Measurements from ENCODE around the gene TMC8.
"Not testable (repeated sequence)": the region's sequence is repeated elsewhere in the genome, so short reads cannot be mapped to it uniquely, and the experiment has no call there.

The TMC8 gene

DNA sequence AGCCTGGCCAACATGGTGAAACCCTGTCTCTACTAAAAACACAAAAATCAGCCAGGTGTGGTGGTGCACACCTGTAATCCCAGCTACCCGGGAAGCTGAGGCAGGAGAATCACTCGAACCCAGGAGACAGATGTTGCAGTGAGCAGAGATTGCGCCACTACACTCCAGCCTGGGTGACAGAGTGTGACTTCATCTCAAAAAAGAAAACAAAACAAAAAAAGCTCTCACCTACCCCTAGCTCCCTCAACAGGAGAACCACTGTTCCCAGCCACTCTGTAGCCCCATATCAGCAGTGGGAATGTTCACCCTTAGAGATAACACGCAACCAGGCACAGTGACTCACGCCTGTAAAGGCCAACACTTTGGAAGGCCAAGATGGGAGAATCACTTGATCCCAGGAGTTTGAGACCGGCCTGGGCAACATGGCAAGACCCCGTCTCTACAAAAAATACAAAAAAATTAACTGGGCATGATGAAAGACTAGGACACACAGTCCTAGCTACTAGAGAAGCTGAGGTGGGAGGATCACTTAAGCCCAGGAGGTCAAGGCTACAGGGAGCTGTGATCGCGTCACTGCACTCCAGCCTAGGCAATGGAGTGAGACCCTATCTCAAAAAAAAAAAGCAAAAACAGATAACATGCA, 5.4 kb downstream of the TMC8 start:
- no peak for DNase-seq

DNA sequence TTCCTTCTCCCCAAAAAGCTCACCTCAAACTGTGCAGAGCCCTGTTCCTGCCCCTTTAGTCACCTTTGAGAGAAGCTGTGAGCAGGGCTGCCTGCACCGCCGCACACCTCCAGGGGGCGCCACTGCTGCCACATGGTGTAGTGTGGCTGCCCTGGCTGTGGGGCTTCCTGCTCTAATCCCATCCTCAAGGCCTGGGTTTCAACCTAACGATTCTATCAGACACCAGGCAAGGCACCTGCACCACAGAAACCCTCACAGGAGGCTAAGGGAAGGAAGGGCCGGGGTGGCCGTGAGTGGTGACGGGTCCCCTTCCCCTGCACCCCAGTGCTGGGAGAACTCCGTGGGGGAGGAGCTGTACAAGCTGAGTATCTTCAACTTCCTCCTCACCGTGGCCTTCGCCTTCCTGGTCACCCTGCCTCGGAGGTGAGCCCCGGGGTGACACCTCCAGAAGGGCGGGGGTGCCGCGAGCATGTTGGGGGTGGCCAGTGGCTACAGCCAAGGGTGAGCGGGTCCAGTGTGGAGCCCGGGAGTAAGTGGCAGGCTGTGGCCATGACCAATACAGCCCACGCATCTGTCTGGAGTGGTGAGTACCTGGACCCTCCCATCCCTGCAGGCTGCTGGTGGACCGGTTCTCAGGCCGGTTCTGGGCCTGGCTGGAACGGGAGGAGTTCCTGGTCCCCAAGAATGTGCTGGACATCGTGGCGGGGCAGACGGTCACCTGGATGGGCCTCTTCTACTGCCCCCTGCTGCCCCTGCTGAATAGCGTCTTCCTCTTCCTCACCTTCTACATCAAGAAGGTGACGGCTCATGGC, 7.0 kb downstream of the TMC8 start:
- peak; percentile 44 to 59 for DNase-seq

DNA sequence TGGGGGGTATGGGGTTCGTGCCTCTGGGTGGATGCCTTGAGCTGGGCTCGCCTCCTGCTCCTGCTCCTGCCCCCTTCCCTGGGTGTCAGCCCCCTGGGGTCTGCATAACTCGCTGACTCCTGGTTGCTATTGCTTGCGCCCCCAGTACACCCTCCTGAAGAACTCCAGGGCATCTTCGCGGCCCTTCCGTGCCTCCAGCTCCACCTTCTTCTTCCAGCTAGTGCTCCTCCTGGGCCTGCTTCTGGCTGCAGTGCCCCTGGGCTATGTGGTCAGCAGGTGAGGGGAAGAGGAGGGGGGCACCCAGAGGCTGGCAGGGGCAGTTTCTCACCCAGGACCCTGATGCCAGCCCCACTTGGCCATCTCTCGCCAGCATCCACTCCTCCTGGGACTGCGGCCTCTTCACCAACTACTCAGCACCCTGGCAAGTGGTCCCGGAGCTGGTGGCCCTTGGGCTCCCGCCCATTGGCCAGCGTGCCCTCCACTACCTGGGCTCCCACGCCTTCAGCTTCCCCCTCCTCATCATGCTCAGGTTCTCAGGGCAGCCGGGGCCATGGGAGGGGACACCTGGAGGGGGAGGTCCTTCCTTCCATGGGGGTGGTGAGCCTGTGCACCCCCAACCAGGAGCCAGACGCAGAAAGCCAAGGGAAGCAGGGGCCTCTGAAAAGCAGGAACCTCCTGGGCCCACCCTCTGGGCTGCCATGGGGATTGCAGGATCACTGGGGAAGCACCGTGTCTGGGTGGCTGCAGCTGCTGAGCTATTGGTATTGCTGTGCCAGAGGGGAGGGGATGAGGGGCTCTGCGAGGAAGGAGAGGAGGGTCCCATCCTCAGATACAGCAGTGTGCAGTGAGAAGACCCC, 7.9 kb downstream of the TMC8 start:
- no peak for DNase-seq

DNA sequence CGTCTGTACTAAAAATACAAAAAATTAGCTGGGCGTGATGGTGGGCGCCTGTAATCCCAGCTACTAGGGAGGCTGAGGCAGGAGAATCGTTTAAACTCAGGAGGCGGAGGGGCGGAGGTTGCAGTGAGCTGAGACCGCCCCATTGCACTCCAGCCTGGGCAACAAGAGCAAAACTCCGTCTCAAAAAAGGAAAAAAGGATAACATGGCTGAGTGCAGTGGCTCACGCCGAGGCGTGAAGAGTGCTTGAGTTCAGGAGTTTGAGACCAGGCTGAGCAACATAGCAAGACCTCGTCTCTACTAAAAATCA, 9.2 kb downstream of the TMC8 start:
- not testable (repeated sequence) for DNase-seq

DNA sequence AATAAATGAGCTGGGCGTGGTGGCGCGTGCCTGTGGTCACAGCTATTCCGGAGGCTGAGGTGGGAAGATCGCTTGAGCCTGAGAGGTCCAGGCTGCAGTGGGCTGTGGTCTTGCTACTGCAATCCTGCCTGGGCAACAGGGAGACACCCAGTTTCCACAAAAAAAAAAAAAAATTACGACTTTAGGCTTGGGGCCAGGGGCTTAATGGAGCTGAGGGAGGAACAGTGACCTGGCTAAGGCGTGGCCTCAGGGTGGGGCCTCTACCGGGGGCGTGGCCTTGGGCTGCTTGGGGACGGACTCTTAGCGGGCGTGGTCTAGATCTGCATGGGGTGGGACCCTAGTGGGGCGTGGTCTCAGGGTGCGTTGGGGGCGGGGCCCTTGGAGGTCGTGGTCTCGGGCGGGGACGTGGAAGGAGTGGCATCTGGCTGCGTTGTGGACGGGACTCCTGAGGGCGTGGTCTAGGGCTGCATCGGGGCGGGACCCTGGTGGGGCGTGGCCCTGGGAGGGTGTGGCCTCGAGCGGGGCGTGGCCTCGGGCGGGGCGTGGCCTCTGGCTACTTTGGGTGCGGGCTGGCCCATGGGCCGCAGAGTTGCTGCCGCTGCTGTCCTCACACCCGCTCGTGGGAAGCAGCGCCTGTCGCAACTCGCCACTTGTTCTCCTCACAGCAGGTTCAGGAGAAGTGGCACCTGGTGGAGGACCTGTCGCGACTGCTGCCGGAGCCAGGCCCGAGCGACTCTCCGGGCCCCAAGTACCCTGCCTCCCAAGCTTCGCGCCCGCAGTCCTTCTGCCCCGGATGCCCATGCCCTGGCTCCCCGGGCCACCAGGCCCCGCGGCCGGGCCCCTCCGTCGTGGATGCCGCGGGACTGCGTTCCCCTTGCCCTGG, 9.8 kb downstream of the TMC8 start:
- peak; percentile 65 to 77 for DNase-seq

DNA sequence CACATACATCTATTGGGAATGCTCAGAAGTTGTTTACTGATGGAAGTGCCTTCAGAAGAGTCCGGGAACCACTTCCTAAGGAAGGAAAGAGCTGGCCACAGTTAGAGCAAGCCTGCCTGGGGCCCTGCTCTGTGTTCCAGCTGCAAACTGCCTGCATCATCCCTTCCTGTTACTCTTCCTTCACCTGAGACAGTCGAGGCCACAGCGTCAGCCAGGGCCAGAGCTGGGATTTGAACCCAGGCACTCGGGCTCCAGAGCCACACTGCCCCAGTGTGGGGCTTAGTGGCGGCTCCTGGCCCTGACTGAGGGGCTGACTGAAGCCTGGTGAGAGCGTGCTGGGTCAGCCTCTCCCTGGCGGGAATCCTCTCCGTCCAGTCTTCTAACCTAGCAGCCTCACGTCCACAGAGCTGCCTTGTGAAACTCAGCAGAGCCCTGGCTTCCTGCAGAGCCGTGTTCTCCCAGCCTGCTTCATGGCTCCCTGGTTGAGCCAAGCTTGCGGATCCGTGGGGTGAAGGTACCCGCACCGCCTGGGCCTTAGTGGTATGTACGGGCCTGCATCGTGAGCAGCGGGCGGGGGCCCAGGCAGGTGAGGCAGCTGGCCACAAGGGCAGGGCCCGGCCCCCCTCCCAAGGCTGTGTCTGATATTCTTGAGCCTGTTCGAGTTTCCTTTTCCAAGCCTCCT, 11.0 kb downstream of the TMC8 start:
- DNase-seq: no peak

DNA sequence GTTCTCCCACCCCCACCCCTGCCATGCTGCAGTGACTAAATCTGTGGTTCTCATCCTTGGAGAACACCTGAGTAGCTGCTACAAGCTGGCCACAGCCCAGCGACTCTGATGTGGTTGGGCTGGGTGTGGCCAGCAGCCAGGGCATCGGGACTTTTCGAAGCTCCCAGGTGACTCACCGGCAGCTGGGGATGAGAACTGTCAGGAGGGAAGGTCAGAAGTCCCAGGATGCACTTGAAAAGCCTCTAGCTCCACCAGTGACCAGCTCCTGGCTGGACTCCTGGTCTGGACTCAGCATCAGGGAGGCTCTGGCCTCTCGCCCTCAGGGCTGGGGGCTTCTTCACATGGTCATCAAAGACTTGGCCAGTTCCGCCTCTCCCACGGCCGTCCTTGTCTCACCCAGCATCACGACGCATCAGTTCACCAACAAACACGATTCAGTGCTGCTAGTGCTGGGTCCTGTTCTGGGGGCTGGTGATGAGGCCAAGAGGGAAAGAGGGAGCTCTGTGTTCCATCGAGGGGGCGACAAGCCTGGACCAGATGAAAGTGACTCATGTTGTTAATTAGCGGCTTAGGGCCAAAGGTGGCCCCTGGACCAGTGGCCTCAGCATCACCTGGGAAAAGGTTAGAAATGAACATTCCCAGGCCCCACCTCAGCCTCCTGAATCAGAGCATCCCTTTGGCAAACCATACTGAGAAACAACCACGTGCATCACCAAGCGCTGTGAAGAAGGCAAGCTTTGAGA, 11.7 kb downstream of the TMC8 start:
- DNase-seq: no peak

DNA sequence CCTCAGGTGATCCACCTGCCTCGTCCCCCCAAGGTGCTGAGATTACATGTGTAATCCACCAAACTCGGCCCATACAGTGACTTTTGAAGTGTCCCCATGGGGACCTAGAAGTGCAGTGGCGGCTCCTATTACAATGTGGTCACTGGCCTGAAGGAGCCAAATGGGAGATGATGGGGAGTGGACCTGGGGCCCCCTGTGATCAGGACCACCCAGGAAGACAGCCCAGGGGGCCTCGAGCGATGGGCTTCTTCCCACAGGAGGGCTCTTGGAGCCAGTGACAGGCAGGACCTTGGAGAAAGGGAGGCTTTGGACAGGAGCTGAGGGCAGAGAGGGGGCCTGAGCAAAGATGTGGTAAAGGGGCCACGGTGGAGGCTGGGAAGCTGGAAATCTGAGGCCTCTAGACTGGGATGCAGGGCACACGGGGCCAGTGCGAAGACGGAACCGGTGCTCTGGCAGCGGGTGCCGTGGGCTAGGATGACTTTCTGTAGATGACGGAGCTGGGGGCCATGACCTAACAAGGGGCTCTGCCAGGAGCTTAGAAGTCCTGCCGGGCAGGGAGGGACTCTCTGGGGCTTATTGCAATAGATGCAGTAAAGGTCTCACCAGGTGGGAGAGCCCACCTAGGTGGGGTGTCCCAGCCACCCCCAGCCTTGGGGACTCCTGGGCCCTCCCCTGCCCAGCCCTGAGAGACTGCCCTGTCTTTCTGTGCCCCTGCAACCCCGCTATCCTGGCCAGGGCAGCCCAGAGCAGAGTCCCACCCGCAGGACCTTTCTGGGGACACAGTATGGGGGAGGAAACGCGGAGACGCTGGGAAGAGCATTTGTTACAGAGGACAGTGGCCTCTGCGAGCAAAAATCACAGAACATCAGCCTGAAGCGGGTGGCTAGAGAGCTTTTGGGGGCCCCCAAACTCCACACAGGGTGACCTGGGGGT, 12.9 kb downstream of the TMC8 start:
- no peak for DNase-seq

DNA sequence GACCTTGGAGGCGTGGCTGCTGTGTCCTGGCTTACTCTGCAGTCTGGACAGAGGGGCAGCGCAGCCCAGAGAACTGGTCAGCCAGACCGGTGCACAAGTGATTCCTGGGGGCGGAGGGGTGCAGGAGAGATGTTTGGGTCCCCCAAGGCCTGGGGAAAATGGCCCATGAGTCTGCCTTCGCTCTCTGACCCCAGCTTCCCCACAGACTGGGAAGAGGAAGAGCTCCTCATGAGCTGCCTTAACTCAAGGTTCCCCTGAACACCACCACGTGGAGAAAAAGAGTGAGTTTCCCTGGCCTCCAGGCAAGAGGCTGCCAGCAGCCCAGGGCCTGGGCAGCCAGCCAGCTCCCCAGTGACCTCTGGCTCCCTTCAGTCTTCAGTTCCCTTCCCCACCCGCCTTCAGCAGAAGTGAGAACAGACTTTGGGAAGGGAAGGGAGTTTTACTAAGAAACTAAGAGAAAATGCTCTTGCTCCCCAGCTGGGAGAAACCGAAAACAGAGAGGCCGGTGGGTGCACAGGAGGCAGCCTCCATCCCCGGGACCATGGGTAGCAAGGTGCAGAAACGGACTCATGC, 13.7 kb downstream of the TMC8 start:
- DNase-seq: peak; percentile 98 to 99

DNA sequence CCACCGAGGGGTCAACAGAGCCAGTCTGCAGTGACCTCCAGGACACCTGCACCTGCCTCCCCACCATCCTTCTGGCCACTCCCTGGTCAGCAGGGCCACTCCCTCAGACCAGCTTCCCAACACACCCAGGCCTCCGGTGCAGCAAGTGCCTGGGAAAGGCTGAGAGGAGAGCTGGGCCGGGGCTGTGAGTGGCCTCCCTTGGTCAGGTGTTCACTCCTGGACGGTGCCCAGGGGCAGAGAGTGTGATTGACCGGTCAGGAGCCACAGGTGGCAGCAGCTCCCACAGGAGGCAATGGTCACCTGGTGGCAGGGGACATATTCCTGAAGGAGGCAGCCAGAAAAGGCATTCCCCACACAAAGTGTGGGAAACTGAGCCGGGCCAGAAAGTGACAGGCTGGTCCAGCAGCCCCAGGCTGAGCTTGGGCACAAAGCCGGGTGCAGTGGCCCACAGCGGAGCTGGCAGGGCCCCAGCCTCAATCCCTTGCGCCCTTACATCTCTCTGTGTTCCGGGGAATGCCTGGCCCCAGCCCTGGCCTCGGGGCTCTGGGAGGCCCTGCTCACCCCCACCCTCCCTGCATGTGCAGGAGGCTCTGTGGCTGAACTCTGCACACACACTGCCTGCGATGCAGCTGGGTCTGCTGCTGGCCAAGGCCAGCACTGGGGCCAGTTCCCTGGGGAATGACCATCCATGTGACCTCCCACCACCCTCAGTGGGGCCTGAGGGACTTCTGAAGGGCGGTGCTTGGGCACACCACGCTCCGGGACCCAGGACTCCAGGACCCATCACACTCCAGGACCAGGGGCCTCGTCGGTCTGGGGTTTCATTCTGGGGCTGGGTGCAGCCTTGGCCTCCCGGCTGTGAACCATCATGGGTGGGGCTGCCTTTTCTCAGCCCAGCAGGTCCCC, 14.4 kb downstream of the TMC8 start:
- no peak for DNase-seq

DNA sequence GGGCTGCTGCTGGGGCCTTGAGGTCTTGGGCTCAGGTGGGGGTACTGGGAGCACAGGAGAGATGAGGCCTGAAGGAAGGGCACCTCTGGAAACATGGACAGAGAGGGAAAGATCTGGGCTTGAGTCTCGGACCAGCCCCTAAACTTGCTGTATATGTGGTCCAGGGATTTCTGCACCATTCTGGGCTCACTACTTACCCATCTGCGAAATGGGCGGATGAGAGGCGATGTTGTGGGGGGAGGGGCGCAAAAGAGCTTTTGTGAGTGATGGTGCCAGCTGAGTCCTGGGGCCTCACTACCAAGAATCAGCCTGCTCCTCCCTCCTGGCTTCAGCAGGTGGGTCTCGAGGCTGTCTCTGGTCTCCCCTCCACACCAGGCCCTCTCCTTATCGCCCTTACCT, 15.9 kb downstream of the TMC8 start:
- DNase-seq: no peak

DNA sequence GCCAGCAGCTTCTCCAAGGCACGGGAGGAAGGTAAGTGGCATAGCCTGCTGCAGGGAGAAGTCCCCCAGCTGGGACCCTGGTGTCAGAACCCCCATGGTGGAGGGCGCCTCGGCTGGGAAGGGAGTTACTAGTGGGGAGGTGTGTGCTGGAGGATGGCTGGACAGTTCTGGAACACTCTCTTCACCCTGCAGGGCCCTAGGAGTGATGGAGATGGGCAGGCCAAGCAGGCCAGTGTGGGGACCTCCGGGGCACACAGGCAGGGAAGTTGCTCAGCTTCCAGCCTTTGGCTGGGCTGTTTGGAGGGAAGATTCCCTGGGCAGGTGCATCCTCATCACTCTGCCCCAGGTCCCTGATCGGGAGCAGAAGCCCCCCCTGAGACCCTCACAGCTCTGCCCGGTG, 16.3 kb downstream of the TMC8 start:
- DNase-seq: no peak

DNA sequence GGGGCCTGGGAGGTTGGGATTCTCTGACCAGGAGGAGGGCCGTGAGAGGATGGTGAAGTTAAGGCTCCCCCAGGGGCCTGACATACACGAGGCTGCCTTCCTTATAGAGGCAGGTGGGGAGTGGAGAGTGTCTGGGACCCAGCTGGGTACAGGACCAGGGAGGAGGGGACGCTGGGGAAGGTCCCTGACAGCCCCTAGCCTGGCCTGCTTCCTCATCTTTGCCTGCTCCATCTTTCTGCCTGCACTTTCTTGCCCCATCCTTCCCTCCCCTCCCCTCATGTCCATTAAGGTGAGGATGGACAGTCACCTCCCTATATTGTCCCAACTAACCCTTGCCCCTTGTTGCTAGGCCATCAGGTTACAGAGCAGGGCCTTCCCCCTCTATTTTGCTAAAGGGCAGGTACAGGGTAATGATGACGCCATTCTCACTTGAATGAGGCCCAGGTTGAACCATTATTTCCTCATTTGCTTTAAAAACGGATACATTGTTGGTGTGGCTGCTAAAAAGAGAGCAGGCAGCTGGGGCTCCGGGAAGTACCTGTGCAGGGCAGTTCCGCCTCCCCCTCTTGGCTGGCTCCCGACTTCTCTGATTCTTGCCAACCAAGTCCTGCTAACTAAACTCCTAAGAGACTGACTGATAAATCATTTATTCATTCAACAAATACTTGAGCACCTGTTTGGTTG, 16.9 kb downstream of the TMC8 start:
- DNase-seq: no peak

DNA sequence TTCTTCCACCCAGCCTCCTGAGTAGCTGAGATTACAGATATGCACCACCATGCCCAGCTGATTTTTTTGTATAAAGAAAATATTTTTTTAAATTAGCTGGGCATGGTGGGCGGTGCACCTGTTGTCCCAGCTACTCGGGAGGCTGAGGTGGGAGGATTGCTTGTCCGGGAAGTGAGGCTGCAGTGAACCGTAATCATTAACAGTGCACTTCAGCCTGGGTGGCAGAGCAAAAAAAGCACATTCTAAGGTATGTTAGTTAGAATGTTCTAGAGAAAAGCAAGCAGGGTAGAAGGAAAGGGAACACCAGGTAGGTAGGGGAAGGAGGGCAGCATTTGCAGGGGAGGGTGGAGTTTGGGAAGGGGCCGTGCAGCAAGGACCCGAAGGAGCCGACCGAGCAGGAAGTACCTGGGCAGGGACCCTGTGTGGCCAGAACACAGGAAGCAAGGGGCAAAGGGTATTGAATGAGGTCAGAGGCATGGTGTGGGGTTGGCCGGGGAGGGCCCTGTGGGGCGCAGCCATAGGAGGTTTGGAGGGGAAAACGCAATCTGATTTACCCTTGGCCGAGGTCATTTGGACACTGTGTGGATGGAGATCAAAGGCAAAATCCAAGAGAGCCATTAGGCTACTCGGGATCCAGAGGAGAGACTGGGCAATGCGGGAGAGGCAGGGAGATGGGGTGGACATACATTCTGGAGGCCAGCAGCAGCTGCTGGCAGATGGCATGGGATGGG, 17.9 kb downstream of the TMC8 start:
- no peak for DNase-seq

DNA sequence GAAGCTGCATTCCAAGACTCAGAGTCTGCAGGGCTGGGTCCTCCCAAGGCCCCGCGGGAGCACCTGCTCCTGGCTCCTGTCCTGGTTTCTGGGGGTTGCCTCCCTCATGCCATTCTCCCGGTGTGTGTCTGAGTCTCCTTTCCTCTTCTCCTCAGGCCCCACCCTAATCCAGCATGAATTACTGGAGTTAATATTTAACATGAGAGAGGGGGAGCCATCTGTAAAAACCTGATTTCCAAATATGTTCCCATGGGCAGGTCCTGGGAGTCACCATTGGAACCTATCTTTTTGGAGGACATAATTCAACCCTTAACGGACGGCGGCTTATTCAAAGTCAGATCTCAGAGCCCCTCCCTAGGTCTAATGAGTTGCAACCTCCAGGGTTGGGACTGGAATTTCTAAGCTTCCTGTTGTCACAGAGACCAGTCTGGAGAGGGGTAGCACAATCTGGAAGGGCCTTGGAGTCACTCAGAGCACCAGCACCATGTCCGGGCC, 21.0 kb downstream of the TMC8 start:
- DNase-seq: no peak

DNA sequence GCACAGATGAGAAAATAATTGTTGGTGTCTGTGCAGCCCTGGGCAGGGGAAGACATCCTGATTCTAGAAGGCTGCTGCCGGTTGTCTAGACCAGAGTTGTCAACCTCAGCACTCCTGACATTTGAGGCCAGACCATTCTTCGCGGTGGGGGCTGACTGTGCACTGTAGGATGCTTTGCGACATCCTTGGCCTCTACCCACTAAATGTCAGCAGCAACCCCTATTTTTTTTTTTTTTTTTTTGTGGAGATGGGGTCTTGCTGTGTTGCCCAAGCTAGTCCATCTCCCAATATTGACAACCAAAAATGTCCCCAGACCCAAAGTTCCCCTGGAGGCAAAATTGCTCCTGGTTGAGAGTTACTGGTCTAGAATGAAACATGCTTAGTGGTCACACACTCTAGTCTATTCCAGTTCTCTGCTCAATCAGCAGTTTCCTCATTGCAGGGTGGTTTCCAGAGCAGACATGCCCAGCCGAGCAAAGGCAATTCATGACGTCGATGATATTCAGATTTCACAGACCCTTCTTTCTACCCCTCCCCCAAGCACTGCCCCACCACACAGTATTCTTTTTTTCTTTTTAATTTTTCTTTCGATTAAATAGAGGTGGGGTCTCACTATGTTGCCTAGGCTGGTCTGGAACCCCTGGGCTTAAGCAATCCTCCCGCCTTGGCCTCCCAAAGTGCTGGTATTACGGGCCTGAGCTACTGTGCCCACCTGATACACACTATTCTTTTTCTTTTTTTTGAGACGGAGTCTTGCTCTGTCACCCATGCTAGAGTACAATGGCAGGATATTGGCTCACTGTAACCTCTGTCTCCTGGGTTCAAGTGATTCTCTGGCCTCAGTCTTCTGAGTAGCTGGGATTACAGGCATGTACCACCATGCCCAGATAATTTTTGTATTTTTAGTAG, 24.6 kb downstream of the TMC8 start:
- peak; percentile 67 to 73 for DNase-seq

Measured in AML-193 (cell line).